Measurements from ENCODE around the gene FATE1. TPM values are rescaled to one million over a fixed set of nuclear protein-coding genes. Genes with fewer than 3 reads are reported as not detected.

Gene FATE1
- polyA plus RNA-seq, 1 donor from 2014 or later, result not detected

GRCh38 chrX:151738751-151739150 lies 22.9 kb downstream of the FATE1 start:
- Histone ChIP-seq H3K4me3 (ENCODE audit: low read length) (no peak overlapping the region), H3K9me3 (ENCODE audit: low read length) (no peaks in the 10 kb centered on the region), H3K27me3 (ENCODE audit: insufficient read depth, low read depth, low read length) (no peaks in the 10 kb centered on the region), H3K4me2 (ENCODE audit: low read length) (no peak overlapping the region), H3K9ac (ENCODE audit: low read length) (no peak overlapping the region), H3K36me3 (ENCODE audit: insufficient read depth, low read length) (no peaks in the 10 kb centered on the region), H4K20me1 (ENCODE audit: insufficient read depth) (no peaks in the 10 kb centered on the region), H3F3A (ENCODE audit: insufficient read depth, low read length, poor library complexity, severe bottlenecking) (no peaks in the 10 kb centered on the region), H2AFZ (ENCODE audit: low read depth, low read length) (no peak overlapping the region), H3K9me2 (ENCODE audit: insufficient read depth, low read length) (no peaks in the 10 kb centered on the region), H3K27ac (ENCODE audit: low read length) (no peak overlapping the region), H3K79me2 (replicated peaks; ENCODE audit: insufficient read depth, low read length) (no peaks in the 10 kb centered on the region)
- TF ChIP-seq EZH2 (IDR thresholded peaks at IDR 0.05; ENCODE audit: borderline replicate concordance, insufficient read depth, low read length, poor library complexity, severe bottlenecking) (no peak), TAF1 (IDR thresholded peaks at IDR 0.05; ENCODE audit: low read depth) (no peak), RAD21 (conservative IDR thresholded peaks at IDR 0.05) (no peak), EP300 (conservative IDR thresholded peaks at IDR 0.05; ENCODE audit: poor library complexity, severe bottlenecking) (no peak), POLR2AphosphoS5 (IDR thresholded peaks at IDR 0.05) (no peak), SMC3 (conservative IDR thresholded peaks at IDR 0.05; ENCODE audit: poor library complexity) (no peak), CTCF (IDR thresholded peaks at IDR 0.05; ENCODE audit: poor library complexity, severe bottlenecking) (no peak), REST (IDR thresholded peaks at IDR 0.05; ENCODE audit: borderline replicate concordance) (no peak), MXI1 (conservative IDR thresholded peaks at IDR 0.05; ENCODE audit: poor library complexity, severe bottlenecking) (no peak)

- H2AFZ ChIP-seq (ENCODE audit: low read depth, low read length), result no peak overlapping the region
- H3K27ac ChIP-seq (ENCODE audit: low read length), result no peak overlapping the region
- no peaks in the 10 kb centered on the region for H3K9me3 ChIP-seq (ENCODE audit: low read length)
- no peaks in the 10 kb centered on the region for H3K9me2 ChIP-seq (ENCODE audit: insufficient read depth, low read length)
- H3K4me2 ChIP-seq (ENCODE audit: low read length), result no peak overlapping the region
- TF ChIP-seq CTCF (IDR thresholded peaks at IDR 0.05; ENCODE audit: poor library complexity, severe bottlenecking), result no peak
- TF ChIP-seq SMC3 (conservative IDR thresholded peaks at IDR 0.05; ENCODE audit: poor library complexity), result no peak
- TF ChIP-seq EZH2 (IDR thresholded peaks at IDR 0.05; ENCODE audit: borderline replicate concordance, insufficient read depth, low read length, poor library complexity, severe bottlenecking), result no peak
- TF ChIP-seq POLR2AphosphoS5 (IDR thresholded peaks at IDR 0.05), result no peak
- TF ChIP-seq TAF1 (IDR thresholded peaks at IDR 0.05; ENCODE audit: low read depth), result no peak
- no peak for TF ChIP-seq REST (IDR thresholded peaks at IDR 0.05; ENCODE audit: borderline replicate concordance)
- TF ChIP-seq MXI1 (conservative IDR thresholded peaks at IDR 0.05; ENCODE audit: poor library complexity, severe bottlenecking), result no peak
- TF ChIP-seq RAD21 (conservative IDR thresholded peaks at IDR 0.05), result no peak
- TF ChIP-seq EP300 (conservative IDR thresholded peaks at IDR 0.05; ENCODE audit: poor library complexity, severe bottlenecking), result no peak
- no peaks in the 10 kb centered on the region for H3K79me2 ChIP-seq (replicated peaks; ENCODE audit: insufficient read depth, low read length)
- H3K9ac ChIP-seq (ENCODE audit: low read length), result no peak overlapping the region
- H3K27me3 ChIP-seq (ENCODE audit: insufficient read depth, low read depth, low read length), result no peaks in the 10 kb centered on the region
- H3F3A ChIP-seq (ENCODE audit: insufficient read depth, low read length, poor library complexity, severe bottlenecking), result no peaks in the 10 kb centered on the region
- no peak overlapping the region for H3K4me3 ChIP-seq (ENCODE audit: low read length)
- no peaks in the 10 kb centered on the region for H4K20me1 ChIP-seq (ENCODE audit: insufficient read depth)
- no peaks in the 10 kb centered on the region for H3K36me3 ChIP-seq (ENCODE audit: insufficient read depth, low read length)
Observed at GRCh38 chrX:151741606-151742005, 25.8 kb downstream of the FATE1 start.
